SHP77 treated with DMSO at 0.1 percent for 48 hours (cell line): ENCODE measurements around the gene ABCC3.
"Not testable (repeated sequence)": the region's sequence is repeated elsewhere in the genome, so short reads cannot be mapped to it uniquely, and the experiment has no call there.

Experiments
- DNase-seq: peaks from one replicate; lab custom pipeline; 2025; lab: John Stamatoyannopoulos, UW

The ABCC3 gene

DNA sequence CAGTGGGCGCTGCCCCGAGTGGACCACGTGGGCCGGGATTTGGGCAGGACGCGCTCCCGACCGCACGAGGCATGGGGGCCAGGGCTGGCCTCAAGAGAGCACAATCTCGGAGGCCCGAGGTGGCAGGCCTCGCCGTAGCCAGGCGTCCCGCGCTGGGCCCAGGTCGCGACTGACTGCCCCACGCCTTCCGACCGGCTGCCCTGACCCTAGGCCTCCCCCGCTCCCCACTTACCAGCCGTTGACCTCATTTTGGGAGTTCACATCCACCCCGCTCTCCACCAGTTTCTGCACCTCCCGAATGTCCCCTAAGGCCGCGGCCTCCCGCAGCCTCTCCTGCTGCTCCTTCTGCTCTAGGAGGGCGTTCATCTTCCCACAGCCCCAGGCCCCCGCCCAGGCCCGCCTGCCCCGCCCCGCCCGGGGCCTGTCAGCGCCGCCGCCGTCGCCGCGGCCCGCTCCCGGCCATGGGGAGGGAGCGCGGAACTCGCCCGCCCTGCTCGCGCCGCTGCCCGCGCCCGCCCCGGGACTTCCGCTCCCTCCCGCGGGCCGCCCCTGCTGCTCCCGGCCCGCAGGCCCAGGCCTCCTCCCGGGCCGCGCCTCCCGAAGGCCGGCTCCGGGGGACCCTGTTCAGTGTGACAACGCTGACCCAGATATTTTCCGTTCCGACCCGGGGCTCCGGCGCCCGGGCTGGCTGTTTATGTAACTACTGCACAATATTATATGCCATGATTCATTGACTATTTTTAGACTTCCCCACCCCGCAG lies 72.8 kb downstream of the ABCC3 start, which contains the start of gene ANKRD40:
Gene ANKRD40 (minus strand): TSS at position 626 of the 761 bp plus-strand sequence. CDS start 260 bp downstream, at position 366.
- DNase-seq, result peak; percentile 94

DNA sequence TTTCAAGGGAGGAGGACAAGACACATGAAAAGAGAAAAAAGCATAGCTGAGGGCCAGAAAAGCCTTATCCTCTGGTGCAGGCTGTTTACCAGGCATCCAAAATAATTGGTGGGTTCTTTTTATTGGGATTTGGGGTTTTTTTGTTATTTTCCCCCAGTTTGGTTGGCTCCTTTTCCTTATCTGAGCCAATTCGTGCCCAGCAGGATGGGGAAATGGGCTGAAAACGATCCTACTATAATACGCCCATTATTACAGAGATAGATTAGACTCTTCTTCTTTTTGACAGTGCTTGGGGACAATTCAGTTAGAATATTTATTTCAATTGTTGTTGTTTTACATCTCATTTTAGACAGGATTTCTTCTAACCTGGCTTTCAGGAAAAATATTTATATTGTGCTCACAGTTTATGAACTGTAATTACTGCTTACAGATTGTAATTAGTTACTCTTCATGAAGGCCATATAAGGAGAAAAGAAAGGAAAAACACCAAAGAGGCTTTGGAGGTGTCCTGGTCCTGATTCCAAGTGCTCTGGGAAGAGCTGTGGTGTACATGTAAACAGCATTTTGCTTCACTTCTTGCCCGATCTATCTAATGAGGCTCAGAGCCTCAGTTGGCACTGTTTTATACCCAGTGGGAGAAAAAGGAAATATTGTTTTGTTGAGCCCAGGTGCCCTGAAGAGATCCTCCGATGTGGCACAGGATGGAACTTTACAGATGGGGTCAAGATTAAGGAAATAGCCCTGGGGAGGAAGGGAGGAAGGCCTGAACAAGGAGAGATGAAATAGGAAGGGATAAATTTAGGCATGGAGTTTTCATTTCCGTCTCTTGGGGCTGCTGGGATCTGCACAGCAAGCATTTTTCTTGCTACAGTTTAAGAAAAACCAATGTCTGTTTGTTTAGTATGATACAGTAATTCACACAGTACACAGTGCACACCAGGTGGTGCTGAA lies 73.6 kb downstream of the ABCC3 start:
- peak; percentile 70 for DNase-seq

DNA sequence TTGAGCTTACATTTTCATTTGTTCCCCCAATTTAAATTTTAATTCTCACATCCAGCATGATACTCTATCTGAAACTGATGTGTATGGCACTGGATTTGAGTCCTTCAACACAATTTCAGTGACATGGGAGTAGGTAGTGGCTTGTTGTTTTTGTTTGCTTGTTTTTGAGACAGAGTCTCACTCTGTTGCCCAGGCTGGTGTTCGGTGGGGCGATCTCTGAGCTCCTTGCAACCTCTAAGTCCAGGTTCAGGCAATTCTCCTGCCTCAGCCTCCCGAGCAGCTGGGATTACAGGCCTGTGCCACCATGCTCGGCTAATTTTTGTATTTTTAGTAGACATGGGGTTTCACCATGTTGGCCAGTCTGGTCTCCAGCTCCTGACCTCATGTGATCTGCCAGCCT lies 74.4 kb downstream of the ABCC3 start:
- DNase-seq, result not testable (repeated sequence)

DNA sequence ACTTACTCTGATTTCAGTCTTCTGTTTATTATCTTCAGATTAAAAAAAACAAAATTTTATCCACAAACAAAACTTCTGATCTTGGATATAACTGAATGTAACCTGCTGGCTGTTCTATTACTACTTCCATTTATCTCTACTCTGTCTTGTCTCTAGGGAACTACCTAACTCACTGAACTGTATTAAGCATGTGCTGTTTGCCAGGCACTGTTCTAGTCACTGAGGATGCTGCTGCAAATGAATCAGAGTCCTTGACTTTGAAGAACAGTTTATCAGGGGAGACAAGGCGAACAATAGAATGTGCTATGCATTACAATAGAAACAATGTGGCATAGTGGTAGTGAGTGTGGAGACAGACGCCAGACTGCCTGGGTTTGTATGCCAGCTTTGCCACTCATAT lies 75.3 kb downstream of the ABCC3 start:
- DNase-seq, result no peak

DNA sequence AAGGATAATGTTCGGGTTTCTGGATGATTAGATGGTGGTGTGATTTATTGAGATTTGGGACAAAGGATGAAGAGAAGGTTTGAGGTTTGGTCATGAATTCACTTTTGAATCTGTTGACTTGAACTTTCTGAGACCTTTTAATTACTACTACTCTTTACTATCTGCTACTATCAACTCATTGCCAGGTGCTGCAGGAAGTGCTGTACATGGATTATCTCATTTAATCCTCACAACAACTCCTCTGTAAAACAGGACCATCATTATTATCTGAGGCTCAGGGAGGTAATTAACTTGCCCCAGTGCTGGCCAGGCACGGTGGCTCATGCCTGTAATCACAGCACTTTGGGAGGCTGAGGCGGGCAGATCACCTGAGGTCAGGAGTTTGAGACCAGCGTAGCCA lies 76.0 kb downstream of the ABCC3 start:
- DNase-seq, result no peak

DNA sequence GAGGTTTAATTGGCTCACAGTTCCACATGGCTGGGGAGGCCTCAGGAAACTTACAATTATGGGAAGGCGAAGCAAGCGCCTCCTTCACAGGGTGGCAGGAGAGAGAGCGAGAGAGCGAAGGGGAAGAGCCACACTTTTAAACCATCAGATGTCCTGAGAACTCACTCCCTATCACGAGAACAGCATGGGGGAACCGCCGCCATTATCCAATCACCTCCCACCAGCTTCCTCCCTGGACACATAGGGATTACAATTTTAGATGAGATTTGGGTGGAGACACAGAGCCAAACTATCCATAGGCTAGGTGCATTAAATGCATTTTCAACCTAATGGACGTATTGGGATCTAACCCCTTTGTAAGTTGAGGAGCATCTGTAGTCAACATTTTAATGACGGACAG lies 78.0 kb downstream of the ABCC3 start:
- no peak for DNase-seq

DNA sequence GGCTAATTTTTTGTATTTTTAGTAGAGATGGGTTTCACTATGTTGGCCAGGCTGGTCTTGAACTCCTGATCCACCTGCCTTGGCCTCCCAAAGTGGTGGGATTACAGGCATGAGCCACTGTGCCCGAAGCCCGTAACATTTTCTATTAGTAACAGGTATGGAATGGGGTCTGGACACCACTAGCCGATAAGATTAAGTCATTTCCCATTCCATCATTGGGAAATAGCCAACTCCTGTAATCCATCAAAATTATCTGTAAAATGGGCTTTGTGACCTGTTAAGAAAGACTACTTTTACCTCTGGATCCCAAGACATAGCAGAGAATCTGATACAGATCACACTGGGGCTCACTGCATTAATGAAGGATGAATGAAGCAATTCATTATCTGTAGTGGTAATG lies 80.8 kb downstream of the ABCC3 start:
- DNase-seq, result no peak

DNA sequence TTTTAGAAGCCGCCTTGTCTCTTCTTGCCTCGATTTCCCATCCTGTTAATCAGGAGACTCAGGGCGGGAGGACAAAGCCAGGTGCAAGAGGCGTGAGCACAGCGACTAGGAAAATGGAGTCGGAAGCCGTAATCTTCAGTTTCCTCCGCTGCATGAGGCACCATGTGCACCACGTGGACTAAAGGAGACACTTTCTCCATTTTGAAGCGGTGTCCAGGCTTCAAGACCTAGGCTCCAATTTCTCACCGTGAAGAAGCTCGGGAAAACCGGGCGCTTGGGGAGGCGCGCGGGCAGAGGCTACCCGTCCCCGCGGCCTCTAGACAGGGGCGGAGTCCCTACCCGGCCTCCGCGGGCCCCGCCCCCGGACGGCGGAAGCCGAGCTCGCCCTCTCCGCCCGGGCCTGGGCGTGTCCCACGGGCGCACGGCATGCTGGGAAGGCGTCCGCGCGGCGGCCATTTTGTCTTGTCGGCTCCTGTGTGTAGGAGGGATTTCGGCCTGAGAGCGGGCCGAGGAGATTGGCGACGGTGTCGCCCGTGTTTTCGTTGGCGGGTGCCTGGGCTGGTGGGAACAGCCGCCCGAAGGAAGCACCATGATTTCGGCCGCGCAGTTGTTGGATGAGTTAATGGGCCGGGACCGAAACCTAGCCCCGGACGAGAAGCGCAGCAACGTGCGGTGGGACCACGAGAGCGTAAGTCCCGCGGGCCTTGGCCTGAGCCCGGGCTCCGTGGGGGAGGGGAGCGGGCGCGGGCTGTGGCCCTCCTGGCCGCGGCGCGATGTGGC lies 84.7 kb downstream of the ABCC3 start, which contains the start of gene LUC7L3:
Gene LUC7L3 (plus strand): TSS at position 460 of the 780 bp plus-strand sequence. CDS start 130 bp downstream, at position 590.
- DNase-seq, result peak; percentile 95

DNA sequence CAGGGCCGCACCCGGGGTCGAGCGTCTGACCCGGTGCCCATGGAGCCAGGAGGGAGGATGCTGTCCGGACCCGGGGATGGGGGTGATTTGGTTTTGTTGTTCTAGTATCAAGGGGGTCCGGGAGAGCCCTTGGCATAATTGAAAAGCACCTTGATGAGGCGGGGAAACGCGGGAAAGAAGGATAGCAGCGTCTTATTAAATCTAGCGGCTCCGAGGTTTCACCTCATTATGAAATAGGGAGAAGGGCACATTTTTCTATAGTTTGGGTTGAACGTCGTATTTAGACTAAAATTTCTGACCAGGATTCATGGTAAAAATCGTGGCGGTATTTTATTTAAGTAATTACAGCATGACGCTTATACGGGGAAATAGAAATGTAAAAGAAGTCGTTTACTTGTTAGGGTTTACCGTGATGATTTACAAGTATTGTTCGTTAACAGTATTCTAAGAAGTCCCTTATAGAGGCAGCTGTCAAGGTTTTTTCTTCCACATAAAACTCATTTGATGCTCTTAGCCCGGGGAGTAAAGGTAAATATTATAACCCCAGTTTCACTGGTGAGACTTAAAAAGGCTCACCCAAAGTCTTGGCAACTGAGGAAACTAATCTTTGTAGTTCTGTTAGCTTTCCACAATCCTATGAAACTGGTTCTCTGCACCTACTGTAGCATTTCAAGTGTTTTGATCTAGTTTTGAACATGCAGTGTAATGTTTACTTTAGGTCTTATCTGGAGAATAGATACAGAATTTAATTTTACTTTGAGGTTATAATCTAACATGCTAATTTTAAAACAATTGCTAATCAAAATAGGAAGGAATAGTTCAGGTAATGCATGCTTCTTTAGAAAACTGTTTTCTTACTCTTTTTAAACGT lies 85.5 kb downstream of the ABCC3 start:
- DNase-seq, result no peak

DNA sequence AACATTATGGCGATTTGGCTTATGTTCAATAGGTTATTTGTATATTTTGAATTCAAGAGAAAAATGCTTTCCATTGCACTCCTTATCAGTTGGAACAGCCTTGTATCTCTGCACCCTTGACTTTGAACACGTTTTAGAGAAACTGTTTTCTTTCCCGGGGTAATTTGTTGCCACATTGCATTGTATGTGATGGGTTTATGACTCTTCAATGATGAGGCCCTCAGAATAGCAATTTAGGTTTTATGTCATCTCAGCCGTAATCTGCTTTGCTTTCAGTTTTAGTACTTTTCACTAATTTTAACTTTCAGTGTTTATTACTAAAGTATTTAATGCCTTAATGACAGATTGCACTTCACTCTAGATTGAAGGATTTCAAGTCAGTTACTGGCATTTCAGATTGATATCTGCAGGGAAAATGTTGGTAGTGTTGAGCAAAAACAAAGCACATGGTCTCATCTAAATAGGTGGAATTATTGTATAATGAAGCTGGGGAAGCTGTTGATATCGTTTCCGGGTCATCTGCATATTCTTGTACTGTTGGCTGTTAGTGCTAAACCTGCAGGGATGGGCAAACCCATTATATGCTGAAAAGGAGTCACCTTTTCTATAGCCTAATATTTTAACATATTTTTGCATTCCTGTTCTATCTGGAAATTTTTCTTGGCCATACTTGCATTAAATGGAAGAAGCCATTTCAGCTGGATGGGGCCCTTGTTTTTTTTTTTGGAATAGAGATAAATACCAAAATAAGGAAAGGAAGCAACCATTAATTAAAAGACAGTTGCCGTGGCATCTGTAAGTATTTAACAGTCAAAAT lies 86.7 kb downstream of the ABCC3 start:
- no peak for DNase-seq

DNA sequence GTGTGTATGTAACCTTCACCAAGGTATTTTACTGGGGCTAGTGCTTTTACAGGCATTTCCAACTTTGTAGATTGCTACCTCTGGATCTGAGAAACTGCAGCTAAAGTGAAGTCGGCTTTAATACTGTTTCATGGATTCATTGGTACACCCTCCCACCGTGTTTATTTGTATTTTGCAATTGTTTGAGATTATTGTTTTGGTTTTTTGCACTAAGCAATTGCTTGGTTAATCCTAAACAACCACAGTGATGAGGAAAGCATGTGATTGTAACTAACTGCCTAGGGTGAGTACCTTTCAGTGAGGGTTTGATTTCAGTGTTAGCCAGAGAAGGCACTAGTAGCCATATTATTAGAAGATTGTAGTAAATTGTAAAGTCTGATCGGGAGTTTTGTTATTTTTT lies 88.1 kb downstream of the ABCC3 start:
- no peak for DNase-seq

DNA sequence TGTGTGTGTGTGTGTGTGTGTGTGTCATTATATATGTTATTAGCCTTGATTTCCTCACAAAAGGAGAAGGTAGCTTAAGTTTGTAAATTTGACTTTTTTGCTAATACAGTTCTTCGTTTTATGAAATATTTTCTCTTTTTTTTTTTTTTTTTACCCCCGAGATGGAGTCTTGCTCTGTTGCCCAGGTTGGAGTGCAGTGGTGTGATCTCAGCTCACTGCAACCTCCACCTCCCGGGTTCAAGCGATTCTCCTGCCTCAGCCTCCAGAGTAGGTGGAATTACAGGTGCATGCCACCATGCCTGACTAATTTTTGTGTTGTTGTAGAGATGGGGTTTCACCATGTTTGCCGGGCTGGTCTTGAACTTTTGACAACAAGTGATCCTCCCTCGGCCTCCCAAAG lies 89.9 kb downstream of the ABCC3 start:
- not testable (repeated sequence) for DNase-seq

DNA sequence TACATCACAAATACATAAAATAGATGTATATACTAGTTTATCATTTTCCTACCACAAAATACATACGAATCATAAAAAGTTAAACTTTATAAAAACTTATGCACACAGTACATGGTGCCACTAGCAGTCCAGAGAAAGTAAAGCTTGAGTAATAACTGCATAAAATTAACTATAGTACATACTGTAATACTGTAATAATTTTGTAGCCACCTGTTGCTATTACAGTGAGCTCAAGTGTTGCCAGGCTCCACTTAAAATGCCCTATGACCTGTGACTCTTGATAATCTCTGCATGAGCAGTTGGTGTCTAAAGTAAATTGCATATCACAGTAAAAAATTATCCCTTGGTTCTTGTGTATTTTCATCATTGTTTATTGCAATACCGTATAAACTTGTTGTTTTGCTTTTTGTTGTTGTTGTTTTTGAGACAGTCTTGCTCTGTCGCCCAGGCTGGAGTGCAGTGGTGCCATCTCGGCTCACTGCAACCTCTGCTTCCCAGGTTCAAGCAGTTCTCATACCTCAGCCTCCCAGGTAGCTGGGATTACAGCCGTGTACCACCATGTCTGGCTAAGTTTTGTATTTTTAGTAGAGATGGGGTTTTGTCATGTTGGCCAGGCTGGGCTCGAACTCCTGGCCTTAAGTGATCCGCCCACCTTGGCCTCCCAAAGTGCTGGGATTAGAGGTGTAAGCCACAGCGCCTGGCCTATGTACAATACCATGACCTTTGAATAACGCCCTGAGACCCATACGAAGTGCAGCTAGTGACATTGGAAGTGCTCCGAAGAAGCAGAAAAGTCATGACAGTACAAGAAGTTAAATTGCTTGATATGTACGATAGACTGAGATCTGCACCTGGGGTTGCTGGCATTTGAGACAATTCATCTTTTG lies 91.3 kb downstream of the ABCC3 start:
- DNase-seq, result no peak

DNA sequence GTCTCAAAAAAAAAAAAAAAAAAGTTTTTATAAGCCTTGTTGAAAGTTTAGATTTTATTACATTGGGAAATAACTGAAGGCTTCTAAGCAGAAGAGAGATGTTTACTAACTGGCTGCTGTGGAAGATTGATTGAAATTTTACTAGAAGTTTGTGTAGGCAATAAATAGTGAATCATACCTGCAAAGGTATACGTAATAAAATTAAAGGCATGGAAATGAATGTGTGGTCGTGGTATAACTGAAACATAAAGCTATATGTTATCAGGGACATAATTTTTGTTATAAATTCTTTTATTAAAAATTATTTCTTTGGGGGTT lies 93.4 kb downstream of the ABCC3 start:
- DNase-seq, result no peak

DNA sequence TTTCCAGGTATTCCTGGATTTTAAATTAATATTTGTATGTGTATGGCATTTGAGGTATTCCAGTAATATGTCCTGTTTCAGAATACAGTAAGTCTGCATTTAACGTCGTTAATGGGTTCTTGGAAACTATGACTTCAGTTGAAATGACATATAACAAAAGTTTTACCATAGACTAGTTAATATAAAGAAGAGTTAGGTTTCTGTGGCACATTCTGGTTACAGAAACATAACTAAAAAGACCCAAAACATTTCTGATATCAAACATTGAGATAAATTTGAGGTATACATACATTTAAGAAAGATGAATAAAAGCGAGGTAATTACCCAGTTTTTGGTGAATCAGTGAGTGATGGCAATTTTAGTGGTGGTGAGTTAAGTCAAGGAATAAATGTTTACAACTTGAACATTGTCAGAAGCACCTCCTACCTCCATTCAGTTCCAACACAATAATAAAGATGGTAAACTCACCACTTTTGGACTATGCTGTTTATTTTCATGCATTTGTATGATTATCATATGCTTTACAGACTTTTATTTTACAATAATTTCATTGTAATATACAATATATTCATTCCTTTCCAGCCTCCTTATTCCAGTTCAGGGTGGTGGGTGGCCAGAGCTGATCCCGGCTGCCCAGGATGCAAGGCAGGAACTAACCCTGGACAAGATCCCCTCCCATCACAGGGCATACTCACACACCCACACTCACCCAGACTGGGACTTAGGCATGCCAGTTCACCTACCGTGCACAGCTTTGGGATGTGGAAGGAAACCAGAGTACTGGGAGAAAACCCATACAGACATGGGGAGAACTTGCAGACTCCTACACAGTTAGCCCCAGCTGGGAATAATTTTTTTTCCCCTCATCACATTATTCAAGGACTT lies 94.4 kb downstream of the ABCC3 start:
- DNase-seq, result no peak

DNA sequence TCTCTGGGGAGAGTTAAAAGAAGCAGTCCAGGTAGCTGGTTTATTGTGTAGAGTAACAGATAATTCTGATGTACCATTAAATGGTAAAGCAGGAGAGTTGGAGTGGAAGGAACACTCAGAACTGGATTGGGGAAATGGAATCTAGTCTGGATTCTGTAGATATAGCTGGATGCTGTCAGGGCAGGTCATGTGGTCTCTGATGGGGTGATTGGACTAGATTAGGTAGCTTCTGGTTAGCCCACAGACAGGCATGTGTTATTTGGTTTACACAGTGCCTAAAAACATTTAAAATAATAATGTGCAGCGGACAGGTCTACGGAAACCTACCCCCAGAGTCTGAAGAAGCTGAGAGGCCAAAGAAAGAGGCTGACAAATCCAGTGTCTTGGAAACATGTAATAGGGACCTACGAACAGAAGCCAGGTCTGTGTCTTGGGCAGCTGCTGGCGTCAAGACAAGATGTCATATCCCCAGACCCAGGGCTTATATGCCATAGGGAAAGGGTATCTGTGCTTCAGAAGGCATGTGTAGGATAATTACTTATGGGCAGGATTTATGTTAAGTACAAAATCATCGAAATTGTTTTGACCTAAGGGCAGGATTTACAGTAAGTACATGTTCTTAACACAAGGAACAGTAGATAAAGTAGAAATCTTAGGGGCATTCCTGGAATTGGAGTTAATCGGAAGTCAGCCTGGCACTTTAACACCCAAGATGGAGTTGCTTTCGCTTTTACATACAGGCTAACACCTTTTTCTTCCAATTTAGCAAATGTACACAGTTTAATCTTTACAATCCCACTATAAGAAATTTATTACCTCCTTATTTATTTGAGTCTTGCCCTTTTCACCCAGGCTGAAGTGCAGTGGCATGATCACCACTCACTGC lies 97.1 kb downstream of the ABCC3 start:
- no peak for DNase-seq

DNA sequence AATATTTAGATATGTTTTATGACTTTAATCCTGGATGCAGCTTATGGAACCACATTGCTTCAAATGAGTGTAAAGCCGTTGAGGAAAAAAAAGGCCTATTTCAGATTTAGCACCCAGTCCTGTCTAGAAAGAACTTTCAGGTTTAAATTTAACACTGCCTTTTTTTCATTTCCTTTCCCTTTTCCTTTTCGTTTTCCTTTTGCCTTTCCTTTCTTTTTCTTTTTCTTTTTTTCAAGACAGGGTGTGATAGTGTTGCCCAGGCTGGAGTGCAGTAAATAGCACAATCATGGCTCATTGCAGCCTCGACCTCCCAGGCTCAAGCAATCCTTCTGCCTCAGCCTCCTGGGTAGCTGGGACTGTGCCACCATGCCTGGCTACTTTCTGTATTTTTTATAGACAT lies 100.6 kb downstream of the ABCC3 start:
- no peak for DNase-seq
